Measurements from ENCODE around the gene UBA3. TPM values are rescaled to one million over a fixed set of nuclear protein-coding genes. Genes with fewer than 3 reads are reported as not detected.

The UBA3 gene
- total and polyA plus RNA-seq, 2 of the 13 experiments (the other 11 are each of a cell fraction or from before 2014, with no cell fraction given): 40.7 to 49.0 TPM

- ChIA-PET CTCF (ENCODE audit: low intra/inter-chr PET ratio, low total read pairs) (interaction anchor here (0.7 to 2.4 kb wide), 4 partner anchors 185 to 549 kb away, joined by 4 to 18 read pairs (median 6); no protein-coding TSS in a partner anchor), POLR2A (no interaction called here)
- DNase-seq (ENCODE audit: low spot score) (no peak), ATAC-seq (no peak), FAIRE-seq (no peak)
- Histone ChIP-seq H3K36me3 (replicated peaks in 1 of 2; ENCODE audit: control insufficient read depth in 1 of 2, insufficient read depth in 2 of 2, low read length in 2 of 2) (no peaks in the 10 kb centered on the region), H3K27ac (ENCODE audit: extremely low read length, insufficient read depth, low read length) (no peak overlapping the region), H3K79me2 (ENCODE audit: insufficient read depth, low read length) (no peaks in the 10 kb centered on the region), H3K4me3 (replicated peaks in 1 of 3; ENCODE audit: insufficient read depth in 1 of 3, low read depth in 2 of 3, low read length in 3 of 3) (no peak overlapping the region), H4K20me1 (ENCODE audit: insufficient read depth, low read length) (no peaks in the 10 kb centered on the region), H3K27me3 (ENCODE audit: control insufficient read depth in 1 of 2, insufficient read depth in 2 of 2, low read length in 2 of 2) (peaks cover 0 to 5% of the 10 kb centered on the region in 2 experiments; a peak in 1 of 5 replicates), H3K9me3 (ENCODE audit: low read length) (no peaks in the 10 kb centered on the region), H3K4me1 (ENCODE audit: insufficient read depth, low read length) (no peaks in the 10 kb centered on the region), H3K9ac (ENCODE audit: insufficient read depth, low read depth, low read length) (no peak overlapping the region), H2AFZ (ENCODE audit: low read length) (no peak overlapping the region), H3K4me2 (ENCODE audit: low read depth, low read length) (no peak overlapping the region)
- BruUV-seq (replicated peaks): no TSS peak
- no peak for TF ChIP-seq ZNF256 (CRISPR knock-in tag; conservative IDR thresholded peaks at IDR 0.05)
- TF ChIP-seq KAT8 (CRISPR knock-in tag; IDR thresholded peaks at IDR 0.05): no peak
- no peak for TF ChIP-seq ARHGAP35 (CRISPR knock-in tag; IDR thresholded peaks at IDR 0.05; ENCODE audit: borderline replicate concordance)
- no peak for TF ChIP-seq ATF6 (CRISPR knock-in tag; conservative IDR thresholded peaks at IDR 0.05)
- TF ChIP-seq MXD4 (CRISPR knock-in tag; IDR thresholded peaks at IDR 0.05): no peak
- no peak for TF ChIP-seq KDM2A (CRISPR knock-in tag; IDR thresholded peaks at IDR 0.05; ENCODE audit: borderline replicate concordance, low read depth)
- TF ChIP-seq MBD4 (IDR thresholded peaks at IDR 0.05; ENCODE audit: borderline replicate concordance, low read length): no peak
- 68% methylated on average over 6 of the region's 6 CpGs for WGBS (ENCODE audit: low lambda C conversion rate)
- intact Hi-C loops (cut with micrococcal nuclease; ENCODE audit: unreplicated experiment): loop anchor here (1.0 to 5.0 kb wide), 3 partner anchors 185 to 304 kb away; no protein-coding TSS in a partner anchor
- in situ Hi-C loops (cut with HindIII; ENCODE audit: extremely low pct_ligation_motif_present, low pct_unique_long_range_greater_than_20kb): loop anchor here (25.0 kb wide), 1 partner anchor 541 kb away; no protein-coding TSS in a partner anchor
These were observed 41.3 kb upstream of the UBA3 start for GRCh38 chr3:69121513-69121912.
